GM12873 (cell line): Measurements from ENCODE around the gene OR6B1.

ENCODE experiments used
- TF ChIP-seq, protein P1 (sequence below): IDR thresholded peaks from 2 replicates; pipeline ENCODE4 v1.5.1; 2012; ENCODE audit warnings: low read depth, mild to moderate bottlenecking, moderate library complexity, low read length, control low read depth; ENCODE audit not compliant: insufficient read depth; ENCODE audit errors: missing control alignments

Gene OR6B1

DNA sequence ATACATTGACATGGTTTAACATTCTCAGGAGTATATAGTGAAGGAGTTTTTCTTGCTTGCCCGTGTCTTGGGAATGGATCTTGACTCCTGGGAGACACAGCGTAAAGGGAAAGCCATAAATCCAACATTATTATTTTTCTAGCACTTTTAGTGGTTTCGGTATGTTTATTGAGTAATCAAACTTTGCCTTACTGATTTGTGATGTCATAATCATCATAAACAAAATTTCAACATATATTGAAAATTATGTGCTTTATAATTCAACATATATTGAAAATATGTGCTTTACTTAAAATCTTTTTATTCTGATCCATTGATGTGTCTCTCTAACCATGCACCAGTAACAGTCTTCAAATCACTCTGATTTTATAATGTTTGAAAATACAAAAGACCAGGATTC, 28.4 kb downstream of the OR6B1 start:
- TF ChIP-seq, protein P1, sequence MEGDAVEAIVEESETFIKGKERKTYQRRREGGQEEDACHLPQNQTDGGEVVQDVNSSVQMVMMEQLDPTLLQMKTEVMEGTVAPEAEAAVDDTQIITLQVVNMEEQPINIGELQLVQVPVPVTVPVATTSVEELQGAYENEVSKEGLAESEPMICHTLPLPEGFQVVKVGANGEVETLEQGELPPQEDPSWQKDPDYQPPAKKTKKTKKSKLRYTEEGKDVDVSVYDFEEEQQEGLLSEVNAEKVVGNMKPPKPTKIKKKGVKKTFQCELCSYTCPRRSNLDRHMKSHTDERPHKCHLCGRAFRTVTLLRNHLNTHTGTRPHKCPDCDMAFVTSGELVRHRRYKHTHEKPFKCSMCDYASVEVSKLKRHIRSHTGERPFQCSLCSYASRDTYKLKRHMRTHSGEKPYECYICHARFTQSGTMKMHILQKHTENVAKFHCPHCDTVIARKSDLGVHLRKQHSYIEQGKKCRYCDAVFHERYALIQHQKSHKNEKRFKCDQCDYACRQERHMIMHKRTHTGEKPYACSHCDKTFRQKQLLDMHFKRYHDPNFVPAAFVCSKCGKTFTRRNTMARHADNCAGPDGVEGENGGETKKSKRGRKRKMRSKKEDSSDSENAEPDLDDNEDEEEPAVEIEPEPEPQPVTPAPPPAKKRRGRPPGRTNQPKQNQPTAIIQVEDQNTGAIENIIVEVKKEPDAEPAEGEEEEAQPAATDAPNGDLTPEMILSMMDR = no peak

DNA sequence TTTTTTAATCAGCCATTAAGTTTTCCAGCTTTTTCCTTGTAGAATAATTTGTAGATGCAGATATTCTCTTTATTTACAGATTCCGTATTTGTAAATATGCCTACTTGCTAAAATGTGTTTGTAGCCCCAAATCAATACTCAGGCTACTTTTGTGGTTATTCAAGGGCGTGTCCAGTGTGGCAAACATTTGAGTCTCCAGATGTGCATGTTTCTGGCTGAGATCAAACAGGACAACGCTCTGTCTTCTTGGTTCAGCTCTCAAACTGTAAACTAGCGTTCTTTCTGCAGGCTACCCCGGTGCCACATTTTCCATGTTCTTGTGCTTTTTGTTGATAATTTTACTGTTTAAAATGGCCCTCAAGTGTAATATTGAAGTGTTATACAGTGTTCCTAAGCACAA, 32.4 kb downstream of the OR6B1 start:
- TF ChIP-seq, protein P1 = no peak

DNA sequence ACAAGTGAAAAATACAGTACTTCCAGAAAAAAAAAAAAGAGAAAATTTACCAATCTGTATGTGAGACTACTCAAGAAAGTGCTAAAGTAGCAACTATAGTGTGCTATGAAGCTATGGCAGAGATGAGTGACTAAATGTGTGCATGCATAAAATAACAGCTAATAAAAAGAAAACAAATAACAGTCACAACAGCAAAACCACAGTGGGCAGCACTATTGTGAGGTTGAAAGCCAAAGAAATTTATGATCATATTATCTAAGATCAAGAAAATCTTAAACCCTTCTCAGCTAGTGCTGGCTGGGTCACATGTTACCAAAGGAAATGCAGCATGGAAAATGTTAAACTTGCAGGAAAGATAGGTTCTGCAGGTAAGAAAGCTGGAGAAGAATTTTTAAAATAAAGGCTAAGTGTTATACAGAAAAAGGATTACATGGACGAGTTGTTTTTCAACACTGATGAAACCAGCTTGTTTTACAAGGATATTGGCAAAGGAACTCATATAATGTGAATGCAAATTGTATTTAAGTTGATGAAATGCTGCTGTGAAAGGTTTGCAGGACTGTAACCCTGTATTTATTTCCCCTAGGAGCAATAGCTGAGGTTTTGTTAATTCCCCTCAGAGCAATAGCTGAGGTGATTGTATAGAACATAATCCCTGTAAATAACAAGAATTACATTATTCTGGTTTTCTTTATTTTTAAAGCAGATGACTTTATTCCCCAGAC, 33.0 kb downstream of the OR6B1 start:
- TF ChIP-seq, protein P1 = no peak

DNA sequence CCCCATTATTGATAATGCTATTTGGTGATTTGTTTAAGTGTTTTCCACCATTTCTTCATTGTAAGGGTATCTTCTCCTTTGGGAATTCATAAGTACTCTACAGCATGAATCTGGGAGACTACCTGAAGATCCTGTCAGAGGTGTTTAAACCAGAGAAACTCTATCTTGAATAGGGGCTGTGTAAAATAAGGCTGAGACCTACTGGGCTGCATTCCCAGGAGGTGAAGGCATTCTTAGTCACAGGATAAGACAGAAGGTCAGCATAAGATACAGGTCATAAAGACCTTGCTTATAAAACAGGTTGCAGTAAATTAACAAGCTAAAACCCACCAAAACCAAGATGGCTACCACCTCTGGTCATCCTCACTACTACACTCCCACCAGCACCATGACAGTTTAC, 35.3 kb downstream of the OR6B1 start:
- TF ChIP-seq, protein P1 = no peak

DNA sequence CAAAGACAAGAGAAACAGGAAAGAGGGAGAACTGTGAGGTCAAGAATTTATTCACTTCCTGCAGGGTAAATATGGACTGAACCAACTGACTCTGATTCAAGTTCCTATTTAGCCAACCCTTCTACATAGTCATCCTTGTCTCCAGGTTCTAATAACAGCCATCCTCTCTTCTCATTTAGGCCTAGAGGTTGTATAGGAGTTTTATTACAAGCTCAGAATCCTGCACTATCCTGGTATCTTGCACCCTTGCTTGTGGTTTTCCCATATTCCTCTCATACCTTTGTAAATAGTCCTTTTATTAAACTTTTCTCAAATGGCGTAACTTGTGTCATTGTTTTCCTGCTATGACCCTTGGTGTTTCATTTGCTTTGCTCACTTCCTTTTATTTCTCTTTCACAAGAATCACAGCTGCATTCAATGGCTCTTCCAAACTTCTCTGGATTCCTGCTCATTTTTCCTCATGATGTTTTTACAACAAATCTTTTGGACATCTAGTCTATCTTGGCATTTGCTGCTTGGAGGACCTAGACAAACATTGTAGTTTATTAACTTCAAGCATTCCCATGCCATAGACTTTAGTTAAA, 36.3 kb downstream of the OR6B1 start:
- TF ChIP-seq, protein P1 = no peak

DNA sequence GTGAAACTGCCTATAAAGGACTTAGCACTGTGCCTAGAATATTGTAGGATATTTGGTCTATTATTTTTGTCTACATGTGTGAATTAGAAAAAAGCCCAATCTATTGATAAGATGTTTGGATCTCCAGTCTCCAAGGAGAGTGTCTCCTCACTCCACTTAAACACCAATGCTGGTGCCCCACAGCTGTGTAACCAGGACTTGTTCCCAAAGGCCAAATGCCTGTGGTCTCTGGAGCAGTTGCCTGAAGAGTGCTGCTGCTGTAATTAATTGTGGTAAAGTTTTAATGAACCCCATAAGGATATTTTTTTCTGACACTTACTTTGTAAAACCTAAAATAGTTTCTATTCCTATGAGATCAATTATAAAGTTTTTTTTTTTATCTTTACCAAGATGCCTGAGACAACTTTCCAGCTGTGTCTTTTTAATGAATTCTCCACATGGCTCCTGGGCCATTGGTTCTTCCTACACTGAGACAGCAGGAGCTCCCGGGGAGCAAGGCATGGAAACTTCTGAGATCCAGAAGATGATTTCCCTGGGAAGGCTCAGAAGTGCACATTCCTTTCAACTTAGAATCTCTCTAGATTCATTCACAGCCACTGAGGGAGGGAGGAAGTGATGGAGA, 37.4 kb downstream of the OR6B1 start:
- TF ChIP-seq, protein P1 = no peak

DNA sequence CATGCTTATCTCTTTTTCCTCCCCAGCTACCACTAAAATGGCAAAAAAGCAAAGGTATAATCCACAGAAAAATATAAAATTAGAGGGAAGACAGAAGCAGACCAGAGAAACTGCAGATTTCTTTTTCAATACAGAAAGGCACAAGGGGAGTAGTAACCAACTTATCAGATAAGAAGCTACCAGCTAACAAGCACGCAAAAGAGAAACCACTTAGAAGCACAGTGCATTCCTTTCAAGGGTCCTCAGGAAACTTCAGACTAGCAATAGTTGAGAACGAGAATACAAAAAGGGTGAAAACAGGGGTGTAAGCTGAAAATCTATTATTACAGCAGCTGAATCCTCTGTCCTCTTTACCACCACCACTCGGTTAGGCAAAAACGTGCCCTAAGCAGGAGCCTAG, 38.8 kb downstream of the OR6B1 start:
- TF ChIP-seq, protein P1 = no peak
